Naive thymus-derived CD4-positive, alpha-beta T cell (primary cell): Measurements from ENCODE around the gene RBMS3. TPM values are rescaled to one million over a fixed set of nuclear protein-coding genes. Genes with fewer than 3 reads are reported as not detected.

Experiments
- ATAC-seq: fragments of 150-1000 bp; cut with Tn5 transposase; 2 replicates; pipeline ENCODE4 v1.10.0; 2021; ENCODE audit warnings: mild to moderate bottlenecking, moderate library complexity
- CTCF ChIA-PET: fragments of 350-600 bp; sonication (Branson Sonifier 250); formaldehyde crosslinking; loops from one replicate; lab custom pipeline; 2021; ENCODE audit warnings: antibody characterized with exemption; lab: Charles Lee
- POLR2A ChIA-PET: fragments of 350-600 bp; sonication (Branson Sonifier 250); formaldehyde crosslinking; loops from one replicate; lab custom pipeline; 2021; ENCODE audit warnings: antibody characterized with exemption, inconsistent platforms; lab: Charles Lee
- DNase-seq, 9 donors: peaks; one replicate each; pipeline versions ENCODE4 v3.0.0 to v3.0.0-alpha.2; 2020 to 2022; ENCODE audit warnings: mixed read lengths in 1 of 9
- H3K27ac ChIP-seq: one replicate; pipeline ENCODE4 v1.7.0; 2013; ENCODE audit warnings: mild to moderate bottlenecking, low read depth, low read length, moderate library complexity
- H3K27me3 ChIP-seq, 2 donors: one replicate each; pipeline ENCODE4 v1.7.0; 2013; ENCODE audit warnings: low read length in 2 of 2, mild to moderate bottlenecking in 2 of 2, moderate library complexity in 2 of 2; ENCODE audit not compliant: control insufficient read depth in 2 of 2, insufficient read depth in 2 of 2
- H3K36me3 ChIP-seq, 3 experiments: 1 replicate in 2 of 3; 2 replicates in 1 of 3; pipeline ENCODE4 v1.7.0; 2013; ENCODE audit warnings: low read length in 3 of 3, mild to moderate bottlenecking in 3 of 3, moderate library complexity in 1 of 3; ENCODE audit not compliant: insufficient read depth in 3 of 3, control insufficient read depth in 2 of 3
- H3K4me1 ChIP-seq, 2 donors: one replicate each; pipeline ENCODE4 v1.7.0; 2013; ENCODE audit warnings: low read length in 2 of 2, mild to moderate bottlenecking in 2 of 2, moderate library complexity in 1 of 2; ENCODE audit not compliant: control insufficient read depth in 2 of 2, insufficient read depth in 2 of 2
- H3K4me3 ChIP-seq: 2 replicates; pipeline ENCODE4 v1.7.0; 2013; ENCODE audit warnings: mild to moderate bottlenecking, low read length
- H3K9me3 ChIP-seq, 3 experiments: 1 replicate in 2 of 3; 2 replicates in 1 of 3; pipeline ENCODE4 v1.7.0; 2013; ENCODE audit warnings: low read length in 3 of 3; ENCODE audit not compliant: control insufficient read depth in 2 of 3
- H3K27ac Mint-ChIP-seq, 9 donors: one replicate each; pipeline ENCODE4 v1.8.0; 2020 to 2022; ENCODE audit warnings: mixed read lengths in 9 of 9, mild to moderate bottlenecking in 8 of 9, moderate library complexity in 5 of 9, inconsistent platforms in 2 of 9
- H3K27me3 Mint-ChIP-seq, 5 donors: one replicate each; pipeline ENCODE4 v1.8.0; 2021 to 2022; ENCODE audit warnings: mixed read lengths in 5 of 5, mild to moderate bottlenecking in 1 of 5
- H3K36me3 Mint-ChIP-seq, 5 donors: one replicate each; pipeline ENCODE4 v1.8.0; 2020 to 2022; ENCODE audit warnings: mixed read lengths in 5 of 5, mild to moderate bottlenecking in 3 of 5, inconsistent platforms in 1 of 5
- H3K4me1 Mint-ChIP-seq, 7 donors: one replicate each; pipeline ENCODE4 v1.8.0; 2020 to 2022; ENCODE audit warnings: mixed read lengths in 7 of 7, mild to moderate bottlenecking in 3 of 7, inconsistent platforms in 1 of 7
- H3K4me3 Mint-ChIP-seq, 10 donors: one replicate each; pipeline ENCODE4 v1.8.0; 2020 to 2022; ENCODE audit warnings: mild to moderate bottlenecking in 10 of 10, mixed read lengths in 10 of 10, moderate library complexity in 6 of 10, inconsistent platforms in 2 of 10
- H3K9me3 Mint-ChIP-seq, 11 donors: one replicate each; pipeline ENCODE4 v1.8.0; 2020 to 2022; ENCODE audit warnings: mixed read lengths in 11 of 11, mild to moderate bottlenecking in 4 of 11, inconsistent platforms in 1 of 11, moderate library complexity in 1 of 11
- intact Hi-C, 2 donors: fragments of 100-400 bp; cut with micrococcal nuclease; formaldehyde crosslinking; loops; one replicate each; pipeline ENCODE4 v1.15.1; 2023
- polyA plus RNA-seq, 2 donors: library from polyadenylated mRNA; unstranded; fragments of 300-500 nt; fragmentation: Illumina TruSeq; gene quantifications; one replicate each; pipeline ENCODE4 v1.2.3, GENCODE V29; 2021
- total RNA-seq, 6 experiments: library from RNA in 5 of 6; stranded (reverse) in 5 of 6; gene quantifications; 1 replicate in 5 of 6; 2 replicates in 1 of 6; pipeline ENCODE4 v1.2.3 and lab custom pipeline; 2021 to 2026

Gene RBMS3
- total and polyA plus RNA-seq, 7 experiments from 2014 or later = 0.15 to 4.9 (median 0.49) TPM

GRCh38 chr3:29763115-29763514, 482.2 kb downstream of the RBMS3 start:
- intact Hi-C loops = no loop called here
- POLR2A ChIA-PET = no interaction called here

DNA sequence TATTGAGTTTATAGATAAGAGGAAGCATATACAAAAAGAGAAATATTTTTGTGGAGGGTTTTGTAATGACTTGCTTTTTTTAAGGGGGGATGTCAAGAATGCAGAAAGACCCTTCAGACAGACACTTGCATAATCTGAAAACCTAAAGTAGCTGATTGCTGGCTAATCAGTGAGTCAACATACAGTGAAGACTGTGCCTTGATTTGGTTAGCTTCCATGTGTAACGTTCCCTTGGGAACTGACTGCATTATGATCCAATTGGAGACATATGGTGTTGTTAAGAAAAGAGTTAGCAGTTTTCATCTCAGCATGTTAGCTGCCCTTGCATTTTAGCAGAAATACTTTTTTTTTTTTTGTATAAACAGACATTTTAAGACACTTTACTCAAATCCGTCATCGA, 483.2 kb downstream of the RBMS3 start:
- no peaks in the 10 kb centered on the region for H3K4me1 ChIP-seq
- H3K9me3 ChIP-seq = no peaks in the 10 kb centered on the region
- H3K9me3 Mint-ChIP-seq = peaks cover 0 to 3% (median 0%) of the 10 kb centered on the region in 11 donors
- H3K27ac ChIP-seq = no peak overlapping the region
- no peak overlapping the region for H3K4me3 Mint-ChIP-seq
- CTCF ChIA-PET = no interaction called here
- H3K27me3 Mint-ChIP-seq = peaks cover 3 to 24% (median 7%) of the 10 kb centered on the region in 5 donors
- H3K36me3 Mint-ChIP-seq = no peaks in the 10 kb centered on the region
- no peak overlapping the region for H3K27ac Mint-ChIP-seq
- no peaks in the 10 kb centered on the region for H3K27me3 ChIP-seq
- POLR2A ChIA-PET = no interaction called here
- no peaks in the 10 kb centered on the region for H3K36me3 ChIP-seq
- no peak for DNase-seq
- intact Hi-C loops = loop anchor here in 1 of 2 donors (2.0 kb wide), 1 partner anchor 847 kb away; no protein-coding TSS in a partner anchor
- H3K4me1 Mint-ChIP-seq = no peaks in the 10 kb centered on the region
- no peak overlapping the region for H3K4me3 ChIP-seq
- no peak for ATAC-seq

More at GRCh38 chr3:29763115-29763514, 482.2 kb downstream of the RBMS3 start:
- H3K4me3 Mint-ChIP-seq = no peak overlapping the region
- H3K4me1 Mint-ChIP-seq = no peaks in the 10 kb centered on the region
- H3K27me3 Mint-ChIP-seq = peaks cover 3 to 18% (median 10%) of the 10 kb centered on the region in 5 donors
- Histone ChIP-seq H3K4me3 (no peak overlapping the region), H3K27me3 (no peaks in the 10 kb centered on the region), H3K4me1 (no peaks in the 10 kb centered on the region), H3K9me3 (no peaks in the 10 kb centered on the region), H3K27ac (no peak overlapping the region), H3K36me3 (no peaks in the 10 kb centered on the region)
- no peaks in the 10 kb centered on the region for H3K36me3 Mint-ChIP-seq
- DNase-seq = no peak
- ATAC-seq = no peak
- CTCF ChIA-PET = no interaction called here
- H3K27ac Mint-ChIP-seq = no peak overlapping the region
- peaks cover 0 to 3% (median 0%) of the 10 kb centered on the region in 11 donors for H3K9me3 Mint-ChIP-seq

DNA sequence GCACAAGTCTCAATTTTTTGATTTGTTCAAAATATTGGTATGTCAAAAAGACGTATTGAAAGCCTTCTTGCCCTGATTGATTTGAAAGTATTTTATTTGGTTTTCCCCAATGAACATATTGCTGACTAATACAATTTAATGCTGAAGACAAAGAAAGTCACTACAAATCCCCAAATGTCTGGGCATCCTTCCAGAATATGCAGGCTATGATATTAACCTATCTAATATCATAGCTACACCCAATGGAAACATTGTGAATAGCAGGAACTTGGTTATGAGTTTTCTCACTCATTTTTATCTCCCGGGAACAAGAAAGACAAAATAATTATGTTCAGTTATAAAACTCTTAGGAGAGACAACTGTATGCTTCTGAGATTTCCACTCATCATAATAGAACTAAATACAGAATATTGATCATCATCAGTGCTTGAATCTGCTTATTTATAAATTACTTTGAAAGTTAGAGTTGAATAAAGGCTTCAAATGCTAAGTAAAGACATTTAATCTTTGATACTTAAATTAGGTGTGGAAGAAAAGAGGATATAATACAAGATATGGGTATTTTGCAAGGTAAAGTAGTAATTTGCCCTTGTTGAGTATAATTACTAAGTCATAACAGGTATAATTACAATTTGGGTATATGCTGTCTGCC, 483.9 kb downstream of the RBMS3 start:
- Mint-ChIP-seq H3K4me3 (no peak overlapping the region), H3K27me3 (peaks cover 3 to 27% (median 7%) of the 10 kb centered on the region in 5 donors), H3K27ac (no peak overlapping the region), H3K4me1 (no peaks in the 10 kb centered on the region), H3K36me3 (no peaks in the 10 kb centered on the region), H3K9me3 (peaks cover 0 to 3% (median 0%) of the 10 kb centered on the region in 11 donors)
- Histone ChIP-seq H3K4me3 (no peak overlapping the region), H3K27ac (no peak overlapping the region), H3K36me3 (no peaks in the 10 kb centered on the region), H3K27me3 (no peaks in the 10 kb centered on the region), H3K4me1 (no peaks in the 10 kb centered on the region), H3K9me3 (no peaks in the 10 kb centered on the region)
- intact Hi-C loops = loop anchor here in 1 of 2 donors (2.0 kb wide), 1 partner anchor 848 kb away; no protein-coding TSS in a partner anchor
- DNase-seq (no peak), ATAC-seq (no peak)
- POLR2A ChIA-PET = no interaction called here
- CTCF ChIA-PET = no interaction called here

- H3K27ac ChIP-seq = no peak overlapping the region
- Mint-ChIP-seq H3K27ac (no peak overlapping the region), H3K27me3 (peaks cover under 1 to 19% (median 5%) of the 10 kb centered on the region in 5 donors), H3K4me1 (no peaks in the 10 kb centered on the region), H3K4me3 (no peak overlapping the region), H3K36me3 (no peaks in the 10 kb centered on the region), H3K9me3 (peaks cover 0 to 2% (median 0%) of the 10 kb centered on the region in 11 donors)
- no peaks in the 10 kb centered on the region for H3K9me3 ChIP-seq
- H3K27me3 ChIP-seq = no peaks in the 10 kb centered on the region
- POLR2A ChIA-PET = no interaction called here
- ATAC-seq (no peak), DNase-seq (no peak)
- H3K36me3 ChIP-seq = no peaks in the 10 kb centered on the region
- H3K4me1 ChIP-seq = no peaks in the 10 kb centered on the region
- no peak overlapping the region for H3K4me3 ChIP-seq
- CTCF ChIA-PET = no interaction called here
- intact Hi-C loops = no loop called here
Observed at GRCh38 chr3:29771602-29772001, 490.7 kb downstream of the RBMS3 start.

DNA sequence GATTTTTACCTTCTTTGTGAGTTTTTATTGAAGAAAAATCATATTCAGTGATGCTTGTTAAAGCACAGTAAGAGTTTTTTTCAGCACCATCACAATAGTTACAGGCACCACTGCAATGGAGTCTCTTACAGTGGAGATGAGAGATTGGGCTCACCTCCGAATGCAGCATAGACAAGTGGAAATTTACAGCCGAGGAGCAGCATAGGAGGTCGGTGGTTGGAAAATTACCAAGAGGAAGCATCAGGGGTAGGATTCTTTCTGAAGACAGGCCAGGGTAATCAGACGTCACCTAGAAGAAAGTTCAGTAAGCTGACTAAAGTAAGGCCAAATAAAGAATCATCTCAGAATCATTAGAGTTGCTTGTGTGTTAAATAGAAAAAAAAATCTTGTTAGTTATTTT, 491.6 kb downstream of the RBMS3 start:
- ATAC-seq = no peak
- no peak overlapping the region for H3K27ac ChIP-seq
- intact Hi-C loops = no loop called here
- no peaks in the 10 kb centered on the region for H3K4me1 ChIP-seq
- ChIA-PET CTCF (no interaction called here), POLR2A (no interaction called here)
- no peak for DNase-seq
- H3K4me3 ChIP-seq = no peak overlapping the region
- Mint-ChIP-seq H3K27ac (no peak overlapping the region), H3K4me1 (no peaks in the 10 kb centered on the region), H3K4me3 (no peak overlapping the region), H3K9me3 (peaks cover 0 to 2% (median 0%) of the 10 kb centered on the region in 11 donors), H3K36me3 (no peaks in the 10 kb centered on the region), H3K27me3 (peaks cover 0 to 19% (median 5%) of the 10 kb centered on the region in 5 donors)
- H3K9me3 ChIP-seq = no peaks in the 10 kb centered on the region
- no peaks in the 10 kb centered on the region for H3K27me3 ChIP-seq
- H3K36me3 ChIP-seq = no peaks in the 10 kb centered on the region

- no peaks in the 10 kb centered on the region for H3K27me3 ChIP-seq
- no peak for DNase-seq
- Mint-ChIP-seq H3K4me3 (no peak overlapping the region), H3K36me3 (no peaks in the 10 kb centered on the region), H3K9me3 (peaks cover 0 to 2% (median 0%) of the 10 kb centered on the region in 11 donors), H3K4me1 (no peaks in the 10 kb centered on the region), H3K27me3 (peaks cover 0 to 14% (median 5%) of the 10 kb centered on the region in 5 donors), H3K27ac (no peak overlapping the region)
- CTCF ChIA-PET = no interaction called here
- no peak for ATAC-seq
- no peaks in the 10 kb centered on the region for H3K9me3 ChIP-seq
- intact Hi-C loops = no loop called here
- POLR2A ChIA-PET = no interaction called here
- H3K4me3 ChIP-seq = no peak overlapping the region
- H3K4me1 ChIP-seq = no peaks in the 10 kb centered on the region
- no peaks in the 10 kb centered on the region for H3K36me3 ChIP-seq
- H3K27ac ChIP-seq = no peak overlapping the region
Observed at GRCh38 chr3:29773481-29773880, 492.6 kb downstream of the RBMS3 start.

DNA sequence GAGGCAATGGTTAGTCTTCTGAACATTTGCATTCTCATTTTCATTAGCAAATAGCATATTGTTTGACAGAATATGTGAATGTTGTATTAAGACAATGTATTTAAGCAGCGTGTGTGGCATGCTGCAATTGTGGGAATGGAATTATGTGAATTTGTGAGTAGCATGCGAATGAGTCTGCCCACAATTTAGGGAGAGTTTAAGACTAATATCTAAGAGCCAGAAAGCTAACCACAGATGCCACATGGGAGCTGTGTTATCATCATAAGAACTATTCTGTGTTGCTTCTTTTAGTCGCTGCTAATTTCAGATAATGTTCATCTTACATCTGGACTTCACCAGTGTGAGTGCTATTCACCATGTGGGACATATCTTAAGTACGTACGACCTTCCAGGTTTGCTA, 494.5 kb downstream of the RBMS3 start:
- Mint-ChIP-seq H3K27ac (no peak overlapping the region), H3K4me3 (no peak overlapping the region), H3K27me3 (peaks cover 0 to 7% (median 5%) of the 10 kb centered on the region in 5 donors), H3K36me3 (no peaks in the 10 kb centered on the region), H3K4me1 (no peaks in the 10 kb centered on the region), H3K9me3 (peaks cover 0 to 2% (median 0%) of the 10 kb centered on the region in 11 donors)
- H3K9me3 ChIP-seq = no peaks in the 10 kb centered on the region
- ChIA-PET CTCF (no interaction called here), POLR2A (no interaction called here)
- DNase-seq (no peak), ATAC-seq (no peak)
- no peaks in the 10 kb centered on the region for H3K36me3 ChIP-seq
- H3K4me1 ChIP-seq = no peaks in the 10 kb centered on the region
- intact Hi-C loops = no loop called here
- H3K27me3 ChIP-seq = no peaks in the 10 kb centered on the region
- H3K4me3 ChIP-seq = no peak overlapping the region
- H3K27ac ChIP-seq = no peak overlapping the region
